GM21786 (cell line): ENCODE data around the gene AQP6.
A peak's percentile ranks its signal among the peaks of the same experiment; 100 is the strongest.

Experiments
- ATAC-seq: cut with Tn5 transposase; IDR thresholded peaks from one replicate; pipeline ENCODE4 v1.9.1; 2021; ENCODE audit not compliant: unreplicated experiment

Gene AQP6

GRCh38 chr12:49955899-49956662 lies 16.7 kb upstream of the AQP6 start:
- ATAC-seq: no peak

DNA sequence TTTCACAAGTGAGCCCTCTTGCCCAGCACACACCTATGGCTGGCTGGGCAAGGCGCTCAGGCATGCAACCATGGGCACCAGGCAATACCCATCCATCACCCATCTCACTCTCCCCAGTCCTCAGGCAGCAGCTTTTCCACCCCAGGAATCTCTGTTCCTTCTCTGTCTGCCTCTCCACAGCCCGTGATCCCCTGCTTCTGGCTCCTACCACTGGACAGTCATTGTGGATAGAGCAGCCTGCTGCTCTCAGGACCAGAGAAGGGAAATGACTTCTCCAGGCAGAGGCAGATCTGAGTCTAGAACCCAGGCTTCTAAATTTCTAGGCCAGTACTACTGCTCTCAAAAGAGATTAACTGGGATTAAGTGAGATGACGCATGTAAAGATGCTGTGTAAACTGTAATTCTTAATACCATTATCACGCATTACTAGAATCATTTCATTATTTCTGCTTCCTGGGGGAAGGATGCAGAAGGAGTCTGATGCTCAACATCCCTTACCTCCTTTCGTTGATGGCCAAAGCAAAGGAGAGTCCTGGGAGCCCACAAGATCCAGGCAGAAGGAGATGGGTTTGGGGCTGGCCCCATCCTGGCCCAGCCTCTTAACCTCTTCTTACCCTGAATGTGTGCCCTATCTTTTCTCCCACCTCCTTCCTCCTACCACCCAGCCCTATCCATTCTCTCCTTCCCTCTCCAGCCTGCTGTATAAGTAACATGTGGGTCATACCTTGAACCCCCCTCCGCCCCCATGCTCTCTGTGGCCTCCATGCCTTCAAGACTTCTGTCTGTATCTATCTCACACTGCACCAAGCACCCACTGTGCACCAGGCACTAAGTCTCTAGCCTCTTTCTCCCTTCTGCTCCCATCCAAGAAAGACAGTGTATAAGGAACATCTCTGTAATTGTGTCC lies 15.8 kb upstream of the AQP6 start:
- no peak for ATAC-seq

GRCh38 chr12:49957570-49957967 lies 15.2 kb upstream of the AQP6 start:
- no peak for ATAC-seq

DNA sequence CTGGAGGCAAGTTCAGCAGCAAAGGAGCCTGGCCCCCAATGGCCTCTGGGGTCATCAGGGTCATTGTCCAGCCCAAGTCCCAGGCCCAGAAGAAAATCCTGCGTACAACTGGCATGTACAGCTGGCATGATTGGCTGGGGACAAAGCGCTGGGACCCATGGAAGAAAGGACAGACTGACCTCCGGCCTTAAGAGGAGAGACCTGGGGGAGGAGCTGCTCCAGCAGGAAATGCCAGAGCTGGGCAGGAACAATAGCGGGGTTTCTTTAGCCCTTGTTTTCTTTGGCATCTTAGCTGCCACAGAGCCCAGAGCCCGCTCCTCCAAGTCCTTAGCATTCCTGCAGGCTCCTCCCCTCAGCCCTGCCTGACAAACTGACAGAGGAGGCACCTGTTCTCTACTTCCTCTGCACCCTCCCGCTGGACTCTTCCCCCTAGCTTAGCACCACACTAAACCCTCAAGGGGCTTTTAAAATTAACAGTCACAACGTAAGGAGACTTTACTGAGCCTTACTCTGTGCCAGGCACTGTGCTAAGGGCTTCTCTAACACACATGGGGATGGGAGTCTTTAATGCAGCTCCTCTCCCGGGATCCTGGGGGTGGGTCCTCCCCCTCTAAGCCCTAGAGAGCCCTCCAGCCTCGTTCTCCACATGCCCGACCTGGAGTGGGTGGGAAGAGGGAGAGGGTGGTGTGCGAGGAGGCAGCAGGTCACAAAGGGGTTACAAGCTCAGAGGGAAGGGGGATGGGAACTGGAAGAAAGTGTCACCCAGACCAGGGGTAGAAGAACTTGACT lies 12.9 kb upstream of the AQP6 start:
- no peak for ATAC-seq

DNA sequence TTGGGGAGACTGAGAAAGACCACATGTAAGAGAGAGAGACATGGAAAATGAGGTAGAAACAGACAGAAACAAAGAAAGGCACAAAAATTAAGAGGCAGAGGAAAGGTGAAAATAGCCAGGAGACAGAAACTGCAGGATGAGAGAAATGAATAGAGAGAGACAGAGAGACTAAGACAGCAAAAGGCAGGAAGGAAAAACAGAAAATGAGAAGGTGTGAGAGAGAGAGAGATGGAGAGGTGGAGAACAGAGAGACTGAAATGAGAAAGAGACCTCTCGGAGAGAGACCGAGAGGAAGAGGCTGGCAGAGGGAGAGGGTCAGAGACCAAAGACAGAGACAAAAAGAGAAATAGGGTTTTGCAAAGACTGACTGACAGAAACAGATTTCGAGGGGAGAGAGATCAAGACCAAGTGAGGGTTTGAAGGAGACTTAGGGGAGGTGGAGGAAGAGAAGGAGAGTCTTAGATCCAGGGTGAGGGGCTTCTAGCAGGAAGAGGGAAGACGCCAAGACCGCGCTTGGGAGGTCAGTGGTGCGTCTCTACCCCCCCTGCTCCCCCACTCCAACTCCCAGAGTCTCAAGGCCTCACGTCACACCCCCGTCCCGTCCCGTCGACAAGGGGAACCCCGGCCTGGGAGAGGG lies 12.2 kb upstream of the AQP6 start:
- ATAC-seq: no peak

- ATAC-seq: no peak
Measured at GRCh38 chr12:49961111-49961922, 11.4 kb upstream of the AQP6 start, which contains the start of gene AQP5. Gene AQP5 (plus strand): TSS chr12:49961872. CDS start chr12:49962018, 146 bp downstream.

GRCh38 chr12:49961993-49962764 lies 10.6 kb upstream of the AQP6 start:
- ATAC-seq: no peak

DNA sequence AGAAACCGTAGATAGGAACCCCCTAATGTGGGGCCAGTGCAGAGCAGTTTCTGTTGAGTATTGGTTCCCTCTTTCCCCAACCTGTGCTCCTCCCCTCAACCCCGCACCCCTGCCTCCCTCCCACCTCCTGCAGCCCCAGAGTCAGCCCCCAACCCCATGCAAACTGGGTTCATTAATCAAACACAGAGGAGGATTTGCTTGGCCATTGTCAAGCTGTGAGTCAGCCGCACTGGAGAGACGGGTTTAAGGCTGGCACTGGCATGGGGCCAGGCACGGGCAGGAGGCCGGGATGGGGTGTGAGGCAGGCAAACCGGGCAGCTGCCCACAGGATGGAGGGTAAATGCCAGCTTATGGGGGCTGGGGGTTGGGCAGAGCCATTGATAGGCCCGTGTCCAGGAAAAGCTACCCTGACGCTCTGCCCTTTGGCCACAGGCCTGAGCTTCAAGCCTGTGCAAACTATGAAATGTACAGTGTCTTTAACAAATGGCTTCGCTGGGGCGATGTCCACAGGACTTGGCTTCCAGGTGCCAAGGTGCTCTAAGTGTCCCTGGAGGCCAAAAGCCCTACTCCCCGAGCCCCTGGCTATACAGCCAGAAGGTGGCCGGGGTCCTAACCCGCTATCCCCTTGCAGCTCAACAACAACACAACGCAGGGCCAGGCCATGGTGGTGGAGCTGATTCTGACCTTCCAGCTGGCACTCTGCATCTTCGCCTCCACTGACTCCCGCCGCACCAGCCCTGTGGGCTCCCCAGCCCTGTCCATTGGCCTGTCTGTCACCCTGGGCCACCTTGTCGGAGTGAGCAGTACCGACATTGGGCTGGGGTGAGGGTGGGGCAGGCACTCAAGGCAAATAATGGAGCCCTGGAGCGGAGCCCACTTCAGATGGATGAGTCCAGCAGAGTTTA lies 9.6 kb upstream of the AQP6 start:
- no peak for ATAC-seq

DNA sequence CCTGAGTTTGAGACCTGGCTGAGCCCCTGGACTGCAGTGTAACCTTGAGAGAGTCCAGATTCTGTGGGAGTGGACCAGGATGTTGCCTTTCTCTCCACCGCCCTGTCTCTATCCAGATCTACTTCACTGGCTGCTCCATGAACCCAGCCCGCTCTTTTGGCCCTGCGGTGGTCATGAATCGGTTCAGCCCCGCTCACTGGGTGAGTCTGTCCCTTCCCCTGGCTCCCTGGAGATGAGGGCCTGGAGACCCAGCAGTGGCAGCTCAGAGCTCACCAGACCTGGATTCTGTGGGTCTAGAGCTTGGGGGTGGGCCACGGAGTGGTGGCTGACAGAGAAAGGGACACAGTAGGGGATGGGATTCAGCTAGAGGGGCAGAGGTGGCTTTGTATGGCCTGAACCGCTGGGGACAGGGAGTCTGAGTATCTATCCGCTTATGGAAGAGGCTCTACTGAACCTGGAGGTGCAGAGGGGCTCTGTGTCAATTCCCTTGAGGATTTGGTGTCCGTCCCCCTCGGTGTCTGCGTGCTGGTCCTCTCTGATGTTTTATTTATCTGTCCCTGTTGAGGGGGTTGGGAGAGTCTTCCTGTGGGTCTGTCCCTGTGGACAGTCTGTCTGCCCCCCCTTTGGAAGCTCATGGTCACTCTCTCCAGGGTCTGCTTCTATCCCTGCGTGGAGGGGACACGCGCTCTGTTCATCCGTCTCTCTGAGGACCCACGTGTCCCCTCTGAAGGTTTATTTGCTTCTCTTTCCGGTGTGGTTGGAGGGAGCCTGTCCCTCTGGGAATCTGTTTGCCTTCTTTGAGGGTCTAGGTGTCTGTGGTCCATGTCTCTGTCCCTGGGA lies 8.6 kb upstream of the AQP6 start:
- ATAC-seq: no peak

GRCh38 chr12:49964849-49965624 lies 7.7 kb upstream of the AQP6 start:
- no peak for ATAC-seq

DNA sequence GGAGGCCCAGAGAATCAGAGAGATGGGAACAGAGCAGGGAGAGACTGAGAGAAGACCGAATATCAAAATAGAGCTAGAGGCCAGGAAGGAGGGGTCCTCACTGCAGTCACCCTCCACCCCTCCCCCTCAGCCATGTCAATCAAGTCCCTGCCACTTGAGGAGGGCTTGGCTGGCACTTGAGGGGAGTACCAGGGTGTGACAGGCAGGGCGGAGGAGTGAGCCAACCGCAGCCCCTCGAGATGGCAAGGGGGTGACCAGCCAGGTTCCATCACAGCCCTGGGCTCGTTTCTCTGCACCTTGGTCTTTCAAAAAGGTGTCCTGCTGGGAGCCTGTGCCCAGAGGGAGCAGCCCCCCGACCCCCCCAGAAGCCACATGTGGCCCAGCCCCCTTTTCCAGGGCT lies 6.9 kb upstream of the AQP6 start:
- ATAC-seq: no peak

DNA sequence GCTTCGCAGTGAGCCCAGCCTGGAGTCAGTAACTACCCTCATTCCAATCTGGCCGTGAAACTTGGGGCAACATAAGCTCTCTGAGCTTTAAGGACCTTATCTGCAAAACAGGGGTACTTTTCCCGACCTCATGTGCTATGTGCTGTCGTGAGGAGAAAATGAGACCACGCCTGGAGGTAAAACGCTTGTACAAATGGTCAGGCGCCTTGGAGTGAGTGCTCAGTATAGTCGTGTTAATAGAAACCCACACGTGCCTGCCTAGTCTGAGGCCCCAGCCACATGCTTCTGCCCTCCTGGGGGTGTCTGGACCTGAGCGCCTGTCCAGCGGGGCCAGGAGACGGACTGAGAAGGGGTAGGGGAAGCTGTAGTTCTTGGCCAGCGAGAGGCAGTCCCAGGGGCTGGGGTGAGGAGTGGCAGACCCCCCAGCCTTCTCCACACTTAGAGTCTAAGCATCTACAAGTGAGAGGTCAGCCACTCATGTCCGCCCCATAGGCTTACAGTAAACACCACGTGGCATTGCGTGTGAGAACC lies 6.2 kb upstream of the AQP6 start:
- no peak for ATAC-seq

DNA sequence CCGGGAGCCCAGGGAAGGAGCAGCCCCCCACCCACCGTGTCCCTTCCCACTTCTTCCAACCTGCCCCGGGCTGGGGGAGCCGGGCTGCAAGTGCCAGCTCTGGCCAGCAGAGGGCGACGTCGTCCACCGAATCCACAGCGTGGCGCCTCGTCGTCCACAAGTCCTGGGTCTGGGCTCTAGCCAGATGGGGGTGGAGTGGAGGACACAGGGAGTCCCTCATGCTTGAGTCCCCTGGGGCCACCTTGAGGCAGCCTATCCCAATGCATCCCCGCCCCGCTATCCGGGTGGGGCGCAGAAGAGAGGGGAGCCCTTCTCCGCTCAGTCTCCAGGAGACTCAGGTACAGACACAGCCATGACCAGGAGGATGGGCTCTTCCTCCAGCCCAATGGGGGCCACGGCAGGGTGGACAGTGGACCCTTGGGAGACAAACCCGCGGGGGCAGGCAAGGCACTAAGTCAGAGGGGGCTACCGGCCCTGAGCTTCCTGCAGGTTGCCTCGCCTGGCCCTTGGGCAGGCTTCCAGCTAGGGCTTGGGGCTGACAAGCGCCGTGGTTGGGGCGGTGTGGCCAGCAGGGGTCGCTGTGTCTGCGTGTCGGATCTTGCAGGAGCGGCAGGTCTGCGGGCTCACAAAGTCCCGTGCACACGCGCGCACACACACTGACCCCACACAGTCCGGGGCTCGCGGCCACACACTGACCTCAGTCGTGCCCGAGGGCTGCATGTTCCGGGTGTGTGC lies 5.5 kb upstream of the AQP6 start:
- peak; percentile 67 for ATAC-seq

GRCh38 chr12:49967777-49968250 lies 4.9 kb upstream of the AQP6 start:
- no peak for ATAC-seq

DNA sequence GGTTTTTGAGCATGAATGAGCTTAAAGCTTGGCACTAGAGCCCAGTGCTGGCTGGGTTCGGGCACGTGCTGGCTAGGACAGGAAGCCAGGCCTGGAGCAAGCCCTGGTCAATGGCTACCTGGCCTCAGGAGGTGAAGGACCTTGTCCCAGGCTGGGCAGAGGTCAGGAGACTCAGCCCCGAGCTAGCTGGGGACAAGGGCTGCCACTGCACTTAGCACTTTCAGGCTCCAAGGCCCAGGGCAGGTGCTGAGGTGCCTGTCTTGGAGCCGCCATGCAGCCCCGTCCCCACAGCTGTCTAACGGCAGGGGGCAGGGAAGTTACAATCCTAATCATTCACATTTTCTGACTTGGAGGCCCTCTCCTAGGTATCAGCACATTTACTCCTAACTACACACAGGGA lies 4.3 kb upstream of the AQP6 start:
- ATAC-seq: no peak
